Ectodermal cell (in vitro differentiated cells): ENCODE measurements around the gene TP53TG3B. TPM values are rescaled to one million over a fixed set of nuclear protein-coding genes. Genes with fewer than 3 reads are reported as not detected.
"Not testable (repeated sequence)": the region's sequence is repeated elsewhere in the genome, so short reads cannot be mapped to it uniquely, and the experiment has no call there.

Source experiments
- H3K27ac ChIP-seq: 2 replicates; pipeline ENCODE4 v1.7.0; 2013; ENCODE audit warnings: mild to moderate bottlenecking, low read depth, low read length; ENCODE audit not compliant: insufficient read depth, poor library complexity, severe bottlenecking
- H3K27me3 ChIP-seq: 2 replicates; pipeline ENCODE4 v1.7.0; 2013; ENCODE audit warnings: mild to moderate bottlenecking, low read length; ENCODE audit not compliant: insufficient read depth, control insufficient read depth, poor library complexity, severe bottlenecking
- H3K36me3 ChIP-seq: one replicate; pipeline ENCODE4 v1.7.0; 2013; ENCODE audit warnings: low read length; ENCODE audit not compliant: control insufficient read depth, insufficient read depth
- H3K4me1 ChIP-seq: one replicate; pipeline ENCODE4 v1.7.0; 2013; ENCODE audit warnings: low read length; ENCODE audit not compliant: control insufficient read depth, insufficient read depth
- H3K4me3 ChIP-seq: 2 replicates; pipeline ENCODE4 v1.7.0; 2013; ENCODE audit warnings: low read depth, low read length, control low read depth; ENCODE audit not compliant: insufficient read depth
- H3K9me3 ChIP-seq: 2 replicates; pipeline ENCODE4 v1.7.0; 2013; ENCODE audit warnings: mild to moderate bottlenecking, low read length, moderate library complexity; ENCODE audit not compliant: control insufficient read depth
- WGBS, 2 experiments: methylation state at CpG; one replicate each; pipeline ENCODE4 v1.1.7; 2013; ENCODE audit warnings: missing lambda C conversion rate in 2 of 2; 5-methylcytosine and 5-hydroxymethylcytosine counted together
- polyA plus RNA-seq, 4 experiments: library from polyadenylated mRNA; stranded (reverse); fragments of 50-300 nt; gene quantifications; one replicate each; pipeline ENCODE4 v1.2.3, GENCODE V29; 2013

Gene TP53TG3B, protein sequence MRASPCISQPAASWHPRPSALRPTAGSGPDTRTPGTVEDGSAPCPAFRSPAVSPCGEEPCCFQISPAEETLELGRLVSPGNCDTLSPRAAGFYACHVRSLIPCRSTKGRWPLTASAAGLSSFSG
- polyA plus RNA-seq (2013, experiment 1 of 4), result 0.50 TPM
- polyA plus RNA-seq (2013, experiment 2 of 4), result 0.44 TPM
- not detected for polyA plus RNA-seq (2013, experiment 3 of 4)
- not detected for polyA plus RNA-seq (2013, experiment 4 of 4)

DNA sequence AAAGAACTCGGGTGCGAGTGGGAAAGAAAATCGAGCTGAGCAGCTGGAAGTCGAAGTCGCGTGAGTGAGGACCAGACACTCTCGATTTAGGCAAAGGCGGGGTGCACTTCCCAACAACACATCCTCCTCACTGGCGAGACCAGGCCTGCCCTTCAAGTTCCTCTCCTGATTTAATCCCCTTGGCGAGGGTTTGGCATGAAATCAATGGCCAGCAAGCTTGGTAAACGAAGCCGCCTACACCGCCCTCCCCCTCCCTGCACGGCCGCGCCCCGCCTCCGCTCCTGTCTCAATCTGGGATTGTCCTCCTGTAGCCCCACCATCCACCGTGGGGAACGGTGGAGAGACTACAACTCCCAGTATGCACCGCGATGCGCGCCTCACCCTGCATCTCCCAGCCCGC is at the start of gene TP53TG3B:
Gene TP53TG3B (plus strand): TSS at position 301 of the 400 bp plus-strand sequence. CDS start 68 bp downstream, at position 369.
- not testable (repeated sequence) for H3K36me3 ChIP-seq, H3K27ac ChIP-seq, H3K27me3 ChIP-seq, H3K4me1 ChIP-seq, H3K4me3 ChIP-seq, H3K9me3 ChIP-seq
- no CpG with 5 or more reads among the region's 25 CpGs for WGBS, 2 experiments

DNA sequence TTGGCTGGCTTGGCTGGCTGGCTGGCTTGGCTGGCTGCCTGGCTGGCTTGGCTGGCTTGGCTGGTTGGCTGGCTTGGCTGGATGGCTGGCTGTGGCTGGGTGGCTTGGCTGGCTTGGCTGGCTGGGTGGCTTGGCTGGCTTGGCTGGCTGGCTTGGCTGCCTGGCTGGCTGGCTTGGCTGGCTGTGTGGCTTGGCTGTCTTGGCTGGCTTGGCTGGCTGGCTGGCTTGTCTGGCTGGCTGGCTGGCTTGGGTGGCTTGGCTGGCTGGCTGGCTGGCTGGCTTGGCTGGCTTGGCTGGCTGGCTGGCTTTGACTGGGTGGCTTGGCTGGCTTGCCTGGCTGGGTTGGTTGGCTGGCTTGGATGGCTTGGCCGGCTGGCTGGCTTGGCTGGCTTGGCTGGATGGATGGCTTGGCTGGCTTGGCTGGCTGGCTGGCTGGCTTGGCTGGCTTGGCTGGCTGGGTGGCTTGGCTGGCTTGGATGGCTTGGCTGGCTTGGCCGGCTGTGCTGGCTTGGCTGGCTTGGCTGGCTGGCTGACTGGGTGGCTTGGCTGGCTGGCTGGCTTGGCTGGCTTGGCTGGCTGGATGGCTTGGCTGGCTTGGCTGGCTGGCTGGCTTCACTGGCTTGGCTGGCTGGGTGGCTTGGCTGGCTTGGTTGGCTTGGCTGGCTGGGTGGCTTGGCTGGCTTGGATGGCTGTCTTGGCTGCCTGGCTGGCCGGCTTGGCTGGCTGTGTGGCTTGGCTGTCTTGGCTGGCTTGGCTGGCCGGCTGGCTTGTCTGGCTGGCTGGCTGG is 24.2 kb upstream of the TP53TG3B start:
- WGBS, 2 experiments, result 74 to 80% methylated on average over 4 of the region's 4 CpGs
- not testable (repeated sequence) for H3K27me3 ChIP-seq, H3K9me3 ChIP-seq, H3K4me1 ChIP-seq, H3K27ac ChIP-seq, H3K4me3 ChIP-seq, H3K36me3 ChIP-seq

DNA sequence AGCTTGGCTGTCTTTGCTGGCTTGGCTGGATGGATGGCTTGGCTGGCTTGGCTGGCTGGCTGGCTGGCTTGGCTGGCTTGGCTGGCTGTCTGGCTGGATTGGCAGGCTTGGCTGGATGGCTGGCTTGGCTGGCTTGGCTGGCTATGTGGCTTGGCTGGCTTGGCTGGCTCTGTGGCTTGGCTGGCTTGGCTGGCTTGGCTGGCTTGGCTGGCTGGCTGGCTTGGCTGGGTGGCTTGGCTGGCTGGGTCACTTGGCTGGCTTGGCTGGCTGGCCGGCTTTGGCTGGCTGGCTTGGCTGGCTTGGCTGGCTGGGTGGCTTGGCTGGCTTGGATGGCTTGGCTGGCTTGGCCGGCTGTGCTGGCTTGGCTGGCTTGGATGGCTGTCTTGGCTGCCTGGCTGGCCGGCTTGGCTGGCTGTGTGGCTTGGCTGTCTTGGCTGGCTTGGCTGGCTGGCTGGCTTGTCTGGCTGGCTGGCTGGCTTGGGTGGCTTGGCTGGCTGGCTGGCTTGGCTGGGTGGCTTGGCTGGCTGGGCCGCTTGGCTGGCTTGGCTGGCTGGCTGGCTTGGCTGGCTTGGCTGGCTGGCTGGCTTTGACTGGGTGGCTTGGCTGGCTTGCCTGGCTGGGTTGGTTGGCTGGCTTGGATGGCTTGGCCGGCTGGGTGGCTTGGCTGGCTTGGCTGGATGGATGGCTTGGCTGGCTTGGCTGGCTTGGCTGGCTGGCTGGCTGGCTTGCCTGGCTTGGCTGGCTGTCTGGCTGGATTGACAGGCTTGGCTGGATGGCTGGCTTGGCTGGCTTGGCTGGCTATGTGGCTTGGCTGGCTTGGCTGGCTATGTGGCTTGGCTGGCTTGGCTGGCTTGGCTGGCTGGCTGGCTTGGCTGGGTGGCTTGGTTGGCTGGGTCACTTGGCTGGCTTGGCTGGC is 22.8 kb upstream of the TP53TG3B start:
- not testable (repeated sequence) for H3K9me3 ChIP-seq, H3K36me3 ChIP-seq, H3K27me3 ChIP-seq, H3K4me1 ChIP-seq, H3K27ac ChIP-seq, H3K4me3 ChIP-seq
- WGBS, 2 experiments, result 79 to 80% methylated on average over 5 of the region's 5 CpGs

DNA sequence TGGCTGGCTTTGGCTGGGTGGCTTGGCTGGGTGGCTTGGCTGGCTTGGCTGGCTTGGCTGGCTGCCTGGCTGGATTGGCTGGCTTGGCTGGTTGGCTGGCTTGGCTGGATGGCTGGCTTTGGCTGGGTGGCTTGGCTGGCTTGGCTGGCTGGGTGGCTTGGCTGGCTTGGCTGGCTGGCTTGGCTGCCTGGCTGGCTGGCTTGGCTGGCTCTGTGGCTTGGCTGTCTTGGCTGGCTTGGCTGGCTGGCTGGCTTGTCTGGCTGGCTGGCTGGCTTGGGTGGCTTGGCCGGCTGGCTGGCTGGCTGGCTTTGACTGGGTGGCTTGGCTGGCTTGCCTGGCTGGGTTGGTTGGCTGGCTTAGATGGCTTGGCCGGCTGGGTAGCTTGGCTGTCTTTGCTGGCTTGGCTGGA is 22.1 kb upstream of the TP53TG3B start:
- H3K4me1 ChIP-seq, H3K27ac ChIP-seq, H3K36me3 ChIP-seq, H3K27me3 ChIP-seq, H3K4me3 ChIP-seq, H3K9me3 ChIP-seq: not testable (repeated sequence)
- WGBS, 2 experiments, result 68 to 72% methylated on average over 2 of the region's 2 CpGs

DNA sequence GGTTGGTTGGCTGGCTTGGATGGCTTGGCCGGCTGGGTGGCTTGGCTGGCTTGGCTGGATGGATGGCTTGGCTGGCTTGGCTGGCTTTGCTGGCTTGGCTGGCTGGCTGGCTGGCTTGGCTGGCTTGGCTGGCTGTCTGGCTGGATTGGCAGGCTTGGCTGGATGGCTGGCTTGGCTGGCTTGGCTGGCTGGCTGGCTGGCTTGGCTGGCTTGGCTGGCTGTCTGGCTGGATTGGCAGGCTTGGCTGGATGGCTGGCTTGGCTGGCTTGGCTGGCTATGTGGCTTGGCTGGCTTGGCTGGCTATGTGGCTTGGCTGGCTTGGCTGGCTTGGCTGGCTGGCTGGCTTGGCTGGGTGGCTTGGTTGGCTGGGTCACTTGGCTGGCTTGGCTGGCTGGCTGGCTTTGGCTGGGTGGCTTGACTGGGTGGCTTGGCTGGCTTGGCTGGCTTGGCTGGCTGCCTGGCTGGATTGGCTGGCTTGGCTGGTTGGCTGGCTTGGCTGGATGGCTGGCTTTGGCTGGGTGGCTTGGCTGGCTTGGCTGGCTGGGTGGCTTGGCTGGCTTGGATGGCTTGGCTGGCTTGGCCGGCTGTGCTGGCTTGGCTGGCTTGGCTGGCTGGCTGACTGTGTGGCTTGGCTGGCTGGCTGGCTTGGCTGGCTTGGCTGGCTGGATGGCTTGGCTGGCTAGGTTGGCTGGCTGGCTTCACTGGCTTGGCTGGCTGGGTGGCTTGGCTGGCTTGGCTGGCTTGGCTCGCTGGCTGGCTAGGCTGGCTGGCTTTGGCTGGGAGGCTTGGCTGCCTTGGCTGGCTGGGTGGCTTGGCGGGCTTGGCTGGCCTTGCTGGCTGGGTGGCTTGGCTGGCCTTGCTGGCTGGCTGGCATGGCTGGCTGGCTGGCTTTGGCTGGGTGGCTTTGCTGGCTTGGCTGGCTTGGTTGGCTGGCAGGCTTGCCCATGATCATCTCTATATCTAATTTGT is 21.3 kb upstream of the TP53TG3B start:
- H3K27me3 ChIP-seq, H3K9me3 ChIP-seq, H3K36me3 ChIP-seq, H3K27ac ChIP-seq, H3K4me1 ChIP-seq, H3K4me3 ChIP-seq: not testable (repeated sequence)
- 80% methylated on average over 3 of the region's 4 CpGs for WGBS, 2 experiments
